HG02763 (cell line): ENCODE results near the gene CD59.

Source experiments
- ATAC-seq: cut with Tn5 transposase; IDR thresholded peaks from one replicate; pipeline ENCODE4 v1.9.1; 2021; ENCODE audit warnings: mild to moderate bottlenecking, moderate library complexity; ENCODE audit not compliant: unreplicated experiment

The CD59 gene

GRCh38 chr11:33736148-33736812 is at the start of gene CD59:
Gene CD59, minus strand, starts transcription at chr11:33736423. Its CDS starts 13,978 bp downstream, at chr11:33722445.
- ATAC-seq, result peak; percentile 63

- no peak for ATAC-seq
Observed at GRCh38 chr11:33785609-33786008, 49.4 kb upstream of the CD59 start.

GRCh38 chr11:33779849-33780528 is 43.8 kb upstream of the CD59 start:
- ATAC-seq, result no peak

GRCh38 chr11:33778675-33779074 is 42.5 kb upstream of the CD59 start:
- no peak for ATAC-seq

GRCh38 chr11:33777906-33778305 is 41.7 kb upstream of the CD59 start:
- no peak for ATAC-seq

- ATAC-seq, result peak; percentile 24
Observed at GRCh38 chr11:33775832-33776470, 39.7 kb upstream of the CD59 start.

GRCh38 chr11:33775467-33775807 is 39.2 kb upstream of the CD59 start:
- ATAC-seq, result no peak

GRCh38 chr11:33774736-33775466 is 38.7 kb upstream of the CD59 start:
- ATAC-seq, result no peak

GRCh38 chr11:33773987-33774735 is 37.9 kb upstream of the CD59 start, which contains the start of gene FBXO3:
Gene FBXO3, minus strand, starts transcription at chr11:33774520. Its CDS starts 23 bp downstream, at chr11:33774497.
- peak; percentile 68 for ATAC-seq

GRCh38 chr11:33773404-33773986 is 37.3 kb upstream of the CD59 start:
- ATAC-seq, result no peak

- ATAC-seq, result no peak
Observed at GRCh38 chr11:33772870-33773269, 36.6 kb upstream of the CD59 start.

GRCh38 chr11:33772300-33772699 is 36.1 kb upstream of the CD59 start:
- ATAC-seq, result no peak

- no peak for ATAC-seq
Observed at GRCh38 chr11:33770236-33770635, 34.0 kb upstream of the CD59 start.

- ATAC-seq, result no peak
Observed at GRCh38 chr11:33769542-33769941, 33.3 kb upstream of the CD59 start.

- ATAC-seq, result no peak
Observed at GRCh38 chr11:33767624-33768023, 31.4 kb upstream of the CD59 start.

- ATAC-seq, result no peak
Observed at GRCh38 chr11:33766085-33766484, 29.9 kb upstream of the CD59 start.

- ATAC-seq, result peak; percentile 64
Observed at GRCh38 chr11:33761471-33761870, 25.2 kb upstream of the CD59 start.

- peak; percentile 96 for ATAC-seq
Observed at GRCh38 chr11:33753304-33753967, 17.2 kb upstream of the CD59 start.

- no peak for ATAC-seq
Observed at GRCh38 chr11:33751878-33752277, 15.7 kb upstream of the CD59 start.

GRCh38 chr11:33747979-33748378 is 11.8 kb upstream of the CD59 start:
- no peak for ATAC-seq
